CD4-positive, CD25-positive, alpha-beta regulatory T cell (primary cell): Measurements from ENCODE around the gene ZFP62. TPM values are rescaled to one million over a fixed set of nuclear protein-coding genes. Genes with fewer than 3 reads are reported as not detected.
A peak's percentile ranks its signal among the peaks of the same experiment; 100 is the strongest.

Experiments used
- ATAC-seq, 2 donors: fragments of 150-1000 bp; cut with Tn5 transposase; one replicate each; pipeline ENCODE4 v1.10.0; 2021; ENCODE audit warnings: low read depth in 2 of 2, moderate number of reproducible peaks in 2 of 2, moderate library complexity in 1 of 2
- DNase-seq, 3 donors: peaks; one replicate each; pipeline versions ENCODE4 v3.0.0 to v3.0.0-alpha.2; 2012 to 2022; ENCODE audit warnings: mixed read lengths in 1 of 3
- H3K27ac ChIP-seq: one replicate; pipeline ENCODE4 v1.7.0; 2013; ENCODE audit warnings: mild to moderate bottlenecking, low read length; ENCODE audit not compliant: insufficient read depth, poor library complexity, severe bottlenecking
- H3K27me3 ChIP-seq: one replicate; pipeline ENCODE4 v1.7.0; 2013; ENCODE audit warnings: low read length; ENCODE audit not compliant: control insufficient read depth, insufficient read depth
- H3K36me3 ChIP-seq: one replicate; pipeline ENCODE4 v1.7.0; 2013; ENCODE audit warnings: mild to moderate bottlenecking, low read length, moderate library complexity; ENCODE audit not compliant: control insufficient read depth, insufficient read depth
- H3K4me1 ChIP-seq: 2 replicates; pipeline ENCODE4 v1.7.0; 2013; ENCODE audit warnings: mild to moderate bottlenecking, low read length; ENCODE audit not compliant: insufficient read depth, control insufficient read depth, poor library complexity, severe bottlenecking
- H3K4me3 ChIP-seq: one replicate; pipeline ENCODE4 v1.7.0; 2013; ENCODE audit warnings: low read depth, mild to moderate bottlenecking, low read length, moderate library complexity
- H3K9me3 ChIP-seq, 2 experiments: 1 replicate in 1 of 2; 2 replicates in 1 of 2; pipeline ENCODE4 v1.7.0; 2013; ENCODE audit warnings: low read length in 2 of 2, mild to moderate bottlenecking in 1 of 2, moderate library complexity in 1 of 2; ENCODE audit not compliant: control insufficient read depth in 2 of 2
- H3K27ac Mint-ChIP-seq, 3 donors: one replicate each; pipeline ENCODE4 v1.8.0; 2020 to 2022; ENCODE audit warnings: mild to moderate bottlenecking in 3 of 3, mixed read lengths in 3 of 3, moderate library complexity in 2 of 3
- H3K27me3 Mint-ChIP-seq: one replicate; pipeline ENCODE4 v1.8.0; 2022; ENCODE audit warnings: mild to moderate bottlenecking, mixed read lengths
- H3K36me3 Mint-ChIP-seq: one replicate; pipeline ENCODE4 v1.8.0; 2020; ENCODE audit warnings: mixed read lengths
- H3K4me1 Mint-ChIP-seq, 4 donors: one replicate each; pipeline ENCODE4 v1.8.0; 2020 to 2022; ENCODE audit warnings: mixed read lengths in 4 of 4, mild to moderate bottlenecking in 1 of 4
- H3K4me3 Mint-ChIP-seq, 4 donors: one replicate each; pipeline ENCODE4 v1.8.0; 2020 to 2022; ENCODE audit warnings: mild to moderate bottlenecking in 4 of 4, mixed read lengths in 4 of 4, moderate library complexity in 3 of 4
- H3K9me3 Mint-ChIP-seq, 7 donors: one replicate each; pipeline ENCODE4 v1.8.0; 2020 to 2022; ENCODE audit warnings: mixed read lengths in 7 of 7, mild to moderate bottlenecking in 3 of 7, moderate library complexity in 2 of 7
- polyA plus RNA-seq, 4 donors: library from polyadenylated mRNA; unstranded; fragments of 300-500 nt; fragmentation: Illumina TruSeq; gene quantifications; one replicate each; pipeline ENCODE4 v1.2.3, GENCODE V29; 2021
- total RNA-seq: library from RNA; stranded (reverse); gene quantifications from one replicate; pipeline ENCODE4 v1.2.3, GENCODE V29; 2022

ZFP62 gene
- total and polyA plus RNA-seq, 5 donors from 2014 or later, result 21.4 to 31.2 (median 22.1) TPM

DNA sequence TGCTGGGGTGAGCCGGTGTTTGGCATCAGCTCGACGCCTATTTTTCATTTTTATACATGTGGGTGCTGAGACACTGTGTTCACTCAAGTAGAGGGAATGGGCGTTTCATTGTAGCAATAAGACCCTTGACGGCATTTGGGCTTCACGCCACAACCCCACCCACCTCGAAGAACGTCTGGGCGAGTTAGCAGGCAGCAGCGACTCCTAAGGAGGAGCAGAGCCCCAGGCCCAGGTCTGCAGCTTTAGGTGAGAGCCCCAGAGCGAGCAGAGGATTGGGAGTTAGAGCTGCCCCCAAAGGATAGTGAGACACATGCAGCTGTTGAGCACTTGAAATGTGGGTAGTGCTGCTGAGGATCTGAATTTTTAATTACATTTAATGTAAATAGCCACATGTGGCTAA, 1.6 kb upstream of the ZFP62 start:
- Histone ChIP-seq H3K4me3 (no peak overlapping the region), H3K9me3 (no peaks in the 10 kb centered on the region), H3K27ac (no peak overlapping the region), H3K36me3 (peaks cover 3% of the 10 kb centered on the region), H3K27me3 (peaks cover 2% of the 10 kb centered on the region), H3K4me1 (peaks cover 20% of the 10 kb centered on the region)
- Mint-ChIP-seq H3K4me3 (peak overlapping the region; percentile 49 to 98 (median 68)), H3K9me3 (no peaks in the 10 kb centered on the region), H3K4me1 (peaks cover 14 to 31% (median 18%) of the 10 kb centered on the region in 4 donors), H3K36me3 (peaks cover 3% of the 10 kb centered on the region), H3K27ac (no peak overlapping the region), H3K27me3 (peaks cover 19% of the 10 kb centered on the region)
- no peak for DNase-seq
- ATAC-seq, result no peak

- peak overlapping the region; percentile 94 to 96 (median 94) for H3K27ac Mint-ChIP-seq
- H3K4me3 ChIP-seq, result peak overlapping the region; percentile 87
- ATAC-seq (peak; percentile 72 to 77), DNase-seq (peak; percentile 38 to 86 (median 78))
- H3K27me3 ChIP-seq, result no peaks in the 10 kb centered on the region
- peaks cover 4% of the 10 kb centered on the region for H3K27me3 Mint-ChIP-seq
- no peaks in the 10 kb centered on the region for H3K9me3 ChIP-seq
- H3K27ac ChIP-seq, result peak overlapping the region; percentile 86
- peaks cover 12% of the 10 kb centered on the region for H3K36me3 Mint-ChIP-seq
- H3K4me3 Mint-ChIP-seq, result peak overlapping the region; percentile 90 to 98 (median 94)
- H3K9me3 Mint-ChIP-seq, result peaks cover 0 to 5% (median 0%) of the 10 kb centered on the region in 7 donors
- H3K4me1 ChIP-seq, result peaks cover 20% of the 10 kb centered on the region
- H3K36me3 ChIP-seq, result peaks cover 11% of the 10 kb centered on the region
- peaks cover 14 to 34% (median 25%) of the 10 kb centered on the region in 4 donors for H3K4me1 Mint-ChIP-seq
These were observed 696 bp downstream of the ZFP62 start for GRCh38 chr5:180860273-180860886.

- Histone ChIP-seq H3K4me1 (peaks cover 20% of the 10 kb centered on the region), H3K4me3 (no peak overlapping the region), H3K36me3 (peaks cover 19% of the 10 kb centered on the region), H3K9me3 (no peaks in the 10 kb centered on the region), H3K27me3 (no peaks in the 10 kb centered on the region), H3K27ac (no peak overlapping the region)
- Mint-ChIP-seq H3K4me1 (peaks cover 20 to 50% (median 31%) of the 10 kb centered on the region in 4 donors), H3K36me3 (peaks cover 21% of the 10 kb centered on the region), H3K9me3 (peaks cover 0 to 5% (median 0%) of the 10 kb centered on the region in 7 donors), H3K27me3 (peaks cover 3% of the 10 kb centered on the region), H3K27ac (no peak overlapping the region), H3K4me3 (peak overlapping the region in 3 of 4 donors; percentile 72 to 98 (median 82))
- DNase-seq (no peak), ATAC-seq (no peak)
These were observed 2.5 kb downstream of the ZFP62 start for GRCh38 chr5:180858586-180858985.

DNA sequence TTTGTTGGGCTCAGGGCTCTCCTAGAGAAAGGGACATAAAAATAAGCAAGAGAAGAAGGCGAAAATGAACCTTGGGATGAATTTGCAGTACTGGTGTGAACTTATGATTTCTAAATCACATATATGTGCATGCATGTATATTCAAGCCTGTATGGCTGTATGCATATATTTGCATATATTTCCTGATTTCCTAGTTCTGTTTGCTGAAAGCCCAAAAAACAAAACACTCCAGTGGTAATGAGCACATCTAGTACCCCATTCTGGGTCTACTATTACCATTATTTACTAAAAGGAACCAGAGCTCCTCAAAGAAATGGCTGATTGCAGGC, 7.3 kb downstream of the ZFP62 start:
- Mint-ChIP-seq H3K36me3 (peaks cover 54% of the 10 kb centered on the region), H3K4me3 (peak overlapping the region in 1 of 4 donors; percentile 50), H3K27me3 (no peaks in the 10 kb centered on the region), H3K27ac (no peak overlapping the region), H3K4me1 (peaks cover 17 to 29% (median 22%) of the 10 kb centered on the region in 4 donors), H3K9me3 (peaks cover 0 to 29% (median 4%) of the 10 kb centered on the region in 7 donors)
- Histone ChIP-seq H3K4me1 (no peaks in the 10 kb centered on the region), H3K9me3 (peaks cover 25 to 31% of the 10 kb centered on the region in 2 experiments), H3K4me3 (no peak overlapping the region), H3K36me3 (peaks cover 51% of the 10 kb centered on the region), H3K27ac (no peak overlapping the region), H3K27me3 (no peaks in the 10 kb centered on the region)
- ATAC-seq (no peak), DNase-seq (no peak)

- peaks cover 17 to 24% (median 20%) of the 10 kb centered on the region in 4 donors for H3K4me1 Mint-ChIP-seq
- DNase-seq, result no peak
These were observed 7.8 kb downstream of the ZFP62 start for GRCh38 chr5:180853121-180853847.

GRCh38 chr5:180852495-180852894, 8.6 kb downstream of the ZFP62 start:
- H3K27ac ChIP-seq, result no peak overlapping the region
- peaks cover 50% of the 10 kb centered on the region for H3K36me3 ChIP-seq
- Mint-ChIP-seq H3K4me3 (no peak overlapping the region), H3K36me3 (peaks cover 66% of the 10 kb centered on the region), H3K9me3 (peaks cover 0 to 35% (median 6%) of the 10 kb centered on the region in 7 donors), H3K27me3 (no peaks in the 10 kb centered on the region), H3K27ac (no peak overlapping the region), H3K4me1 (peaks cover 17 to 24% (median 21%) of the 10 kb centered on the region in 4 donors)
- DNase-seq (no peak), ATAC-seq (no peak)
- no peaks in the 10 kb centered on the region for H3K4me1 ChIP-seq
- no peaks in the 10 kb centered on the region for H3K27me3 ChIP-seq
- no peak overlapping the region for H3K4me3 ChIP-seq
- peaks cover 31 to 38% of the 10 kb centered on the region in 2 experiments for H3K9me3 ChIP-seq

More at GRCh38 chr5:180853121-180853847, 7.8 kb downstream of the ZFP62 start:
- Mint-ChIP-seq H3K27me3 (no peaks in the 10 kb centered on the region), H3K36me3 (peaks cover 59% of the 10 kb centered on the region), H3K27ac (no peak overlapping the region), H3K4me3 (no peak overlapping the region), H3K9me3 (peaks cover 0 to 34% (median 4%) of the 10 kb centered on the region in 7 donors)
- H3K4me1 ChIP-seq, result no peaks in the 10 kb centered on the region
- no peak overlapping the region for H3K4me3 ChIP-seq
- peaks cover 30 to 37% of the 10 kb centered on the region in 2 experiments for H3K9me3 ChIP-seq
- ATAC-seq, result no peak
- no peaks in the 10 kb centered on the region for H3K27me3 ChIP-seq
- H3K27ac ChIP-seq, result no peak overlapping the region
- H3K36me3 ChIP-seq, result peaks cover 50% of the 10 kb centered on the region

DNA sequence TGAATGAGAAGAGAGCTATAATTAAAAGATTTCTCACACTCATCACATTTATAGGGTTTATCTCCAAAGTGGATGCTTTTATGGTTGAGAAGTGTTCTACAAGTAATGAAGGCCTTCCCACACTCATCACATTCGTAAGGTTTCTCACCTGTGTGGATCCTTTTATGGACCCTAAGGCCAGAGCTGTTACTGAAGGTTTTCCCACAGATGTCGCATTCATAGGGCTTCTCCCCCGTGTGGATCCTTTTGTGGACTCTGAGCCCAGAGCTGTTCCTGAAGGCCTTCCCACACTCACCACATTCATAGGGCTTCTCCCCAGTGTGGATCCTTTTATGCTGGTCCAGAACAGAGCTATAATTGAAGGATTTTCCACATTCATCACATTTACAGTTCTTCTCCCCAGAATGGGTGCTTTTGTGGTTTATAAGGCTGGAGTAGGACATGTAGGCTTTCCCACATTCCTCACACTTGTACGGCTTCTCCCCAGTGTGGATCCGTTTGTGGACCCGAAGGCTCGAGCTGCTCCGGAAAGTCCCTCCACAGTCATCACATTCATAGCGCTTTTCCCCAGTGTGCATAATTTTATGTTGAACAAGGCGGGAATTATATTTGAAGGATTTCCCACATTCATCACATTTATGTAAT, 10.5 kb downstream of the ZFP62 start:
- DNase-seq (no peak), ATAC-seq (no peak)
- H3K9me3 ChIP-seq, result peaks cover 31 to 38% of the 10 kb centered on the region in 2 experiments
- H3K36me3 ChIP-seq, result peaks cover 43% of the 10 kb centered on the region
- H3K4me3 ChIP-seq, result no peak overlapping the region
- Mint-ChIP-seq H3K9me3 (peaks cover 0 to 35% (median 10%) of the 10 kb centered on the region in 7 donors), H3K4me3 (no peak overlapping the region), H3K36me3 (peaks cover 64% of the 10 kb centered on the region), H3K27ac (peak overlapping the region in 1 of 3 donors; percentile 37), H3K27me3 (no peaks in the 10 kb centered on the region), H3K4me1 (peaks cover 17 to 19% (median 17%) of the 10 kb centered on the region in 4 donors)
- H3K27me3 ChIP-seq, result no peaks in the 10 kb centered on the region
- H3K27ac ChIP-seq, result no peak overlapping the region
- no peaks in the 10 kb centered on the region for H3K4me1 ChIP-seq
